Measurements from ENCODE around the gene HADHB.
"Not testable (repeated sequence)": the region's sequence is repeated elsewhere in the genome, so short reads cannot be mapped to it uniquely, and the experiment has no call there.

The HADHB gene

DNA sequence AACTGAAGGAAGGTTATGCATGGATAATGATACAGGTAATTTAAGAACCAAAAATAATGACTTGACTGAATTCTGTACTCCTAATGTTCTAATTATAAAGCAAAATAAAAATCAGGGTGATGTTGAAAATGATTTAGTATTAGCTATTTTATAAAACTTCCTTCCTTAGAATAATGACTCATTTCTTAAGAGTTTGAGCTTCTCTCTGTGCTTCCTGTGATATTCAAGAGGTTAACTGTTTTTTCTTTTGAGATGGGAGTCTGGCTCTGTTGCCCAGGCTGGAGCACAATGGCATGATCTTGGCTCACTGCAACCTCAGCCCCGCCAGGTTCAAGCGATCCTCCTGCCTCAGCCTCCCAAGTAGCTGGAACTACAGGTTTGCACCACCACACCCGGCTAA lies 15.1 kb upstream of the HADHB start:
- no peak for TF ChIP-seq POLR2A (IDR thresholded peaks at IDR 0.05; ENCODE audit: low read depth, low read length)
- FAIRE-seq (no peak), DNase-seq (ENCODE audit: insufficient read length, low spot score) (no peak)

DNA sequence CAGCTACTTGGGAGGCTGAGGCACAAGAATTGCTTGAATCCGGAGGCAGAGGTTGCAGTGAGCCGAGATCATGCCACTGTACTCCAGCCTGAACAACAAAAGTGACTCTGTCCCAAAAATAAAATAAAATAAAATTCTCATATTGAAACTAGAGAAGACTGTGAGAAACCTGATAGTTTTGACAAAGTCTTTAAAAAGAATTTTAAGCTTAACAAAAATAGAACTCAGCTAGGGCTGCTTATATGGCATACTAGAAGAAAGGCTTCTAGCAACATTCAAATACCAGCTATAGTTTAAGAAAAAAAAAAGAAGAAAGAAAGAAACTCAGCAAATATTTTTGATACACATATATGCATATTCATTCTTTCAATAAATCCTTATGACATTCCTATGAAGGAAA lies 13.9 kb upstream of the HADHB start:
- FAIRE-seq = no peak
- DNase-seq (ENCODE audit: insufficient read length, low spot score) = no peak
- TF ChIP-seq POLR2A (IDR thresholded peaks at IDR 0.05; ENCODE audit: low read depth, low read length) = no peak

DNA sequence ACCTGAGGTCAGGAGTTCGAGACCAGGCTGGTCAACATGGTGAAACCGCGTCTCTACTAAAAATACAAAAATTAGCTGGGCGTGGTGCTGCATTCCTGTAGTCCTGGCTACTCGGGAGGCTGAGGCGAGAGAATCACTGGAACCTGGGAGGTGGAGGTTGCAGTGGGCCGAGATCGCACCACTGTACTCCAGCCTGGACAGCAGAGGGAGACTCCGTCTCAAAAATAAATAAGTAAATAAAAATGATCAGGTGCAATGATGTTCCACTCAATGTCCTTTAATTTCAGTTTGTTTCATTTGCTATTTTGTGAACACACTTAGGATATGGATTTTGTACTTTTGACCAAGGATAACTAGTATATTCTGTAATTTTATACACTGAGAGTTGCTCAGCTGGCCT lies 9.7 kb upstream of the HADHB start:
- no peak for DNase-seq (ENCODE audit: insufficient read length, low spot score)
- TF ChIP-seq POLR2A (IDR thresholded peaks at IDR 0.05; ENCODE audit: low read depth, low read length) = no peak
- FAIRE-seq = no peak

DNA sequence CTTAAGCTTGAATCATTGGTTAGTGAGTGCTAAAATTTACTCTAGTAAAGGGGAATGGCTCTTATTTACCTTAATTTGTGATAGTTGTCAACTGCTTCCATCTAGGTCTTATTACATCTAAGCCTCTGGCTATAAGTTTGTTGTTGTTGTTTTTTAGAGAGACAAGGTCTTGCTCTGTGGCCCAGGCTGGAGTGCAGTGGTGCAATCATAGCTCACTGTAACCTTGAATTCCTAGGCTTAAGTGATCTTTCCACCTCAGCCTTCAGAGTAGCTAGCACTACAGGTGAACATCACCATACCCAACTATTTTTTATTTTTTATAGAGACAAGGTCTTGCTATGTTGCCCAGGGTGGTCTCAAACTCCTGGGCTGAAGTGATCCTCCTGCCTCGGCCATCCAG lies 6.9 kb upstream of the HADHB start:
- no peak for TF ChIP-seq POLR2A (IDR thresholded peaks at IDR 0.05; ENCODE audit: low read depth, low read length)
- no peak for DNase-seq (ENCODE audit: insufficient read length, low spot score)
- FAIRE-seq = no peak

DNA sequence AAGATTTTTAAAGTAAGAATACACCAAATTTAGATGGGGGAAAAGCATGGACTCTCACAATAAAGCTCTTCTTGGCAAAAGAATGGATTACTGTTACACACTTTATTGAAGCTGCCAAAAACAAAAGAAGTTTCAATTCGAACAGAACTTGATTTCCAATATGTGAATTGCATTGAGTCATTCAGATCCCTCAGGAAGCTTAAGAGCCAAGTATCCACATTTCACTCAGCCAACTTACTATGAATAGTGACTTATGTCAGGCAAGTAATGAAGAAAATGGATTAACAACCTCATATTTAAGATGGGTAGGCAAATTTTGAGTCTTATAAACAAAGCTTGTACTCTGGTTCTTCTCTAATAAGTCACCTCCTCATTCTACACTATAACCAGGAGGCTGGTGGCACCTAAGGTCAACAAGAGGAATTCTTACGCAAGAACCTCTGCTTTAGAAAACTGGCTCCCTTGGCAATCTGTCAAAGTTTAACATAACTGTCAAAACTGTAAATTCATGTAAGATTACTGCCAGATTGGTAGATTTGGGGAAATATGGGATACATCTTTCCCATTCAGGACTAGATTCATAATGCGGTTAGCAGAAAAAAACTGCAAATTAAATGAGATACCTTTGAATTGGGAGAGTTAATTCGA lies 6.3 kb upstream of the HADHB start:
- no peak for FAIRE-seq
- TF ChIP-seq POLR2A (IDR thresholded peaks at IDR 0.05; ENCODE audit: low read depth, low read length) = no peak
- DNase-seq (ENCODE audit: insufficient read length, low spot score) = no peak

DNA sequence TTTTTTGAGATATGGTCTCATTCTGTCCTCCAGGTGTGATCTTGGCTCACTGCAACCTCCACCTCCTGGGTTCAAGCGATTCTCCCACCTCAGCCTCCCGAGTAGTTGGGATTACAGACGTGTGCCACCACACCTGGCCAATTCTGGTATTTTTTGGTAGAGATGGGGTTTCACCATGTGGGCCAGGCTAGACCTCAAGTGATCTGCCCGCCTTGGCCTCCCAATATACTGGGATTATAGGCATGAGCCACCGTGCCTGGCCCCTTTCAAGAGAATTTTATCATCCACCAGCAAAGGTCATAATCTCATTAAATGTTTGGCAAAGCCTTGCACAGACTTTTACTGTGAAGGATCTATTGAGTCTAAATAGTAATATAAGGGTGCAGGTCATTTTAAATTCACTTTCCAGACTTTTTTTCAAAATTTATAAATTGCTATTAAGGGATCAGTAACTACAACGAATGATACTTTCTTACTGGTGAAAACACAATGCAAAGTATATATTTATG lies 2.8 kb upstream of the HADHB start:
- FAIRE-seq (no peak), DNase-seq (ENCODE audit: insufficient read length, low spot score) (no peak)

DNA sequence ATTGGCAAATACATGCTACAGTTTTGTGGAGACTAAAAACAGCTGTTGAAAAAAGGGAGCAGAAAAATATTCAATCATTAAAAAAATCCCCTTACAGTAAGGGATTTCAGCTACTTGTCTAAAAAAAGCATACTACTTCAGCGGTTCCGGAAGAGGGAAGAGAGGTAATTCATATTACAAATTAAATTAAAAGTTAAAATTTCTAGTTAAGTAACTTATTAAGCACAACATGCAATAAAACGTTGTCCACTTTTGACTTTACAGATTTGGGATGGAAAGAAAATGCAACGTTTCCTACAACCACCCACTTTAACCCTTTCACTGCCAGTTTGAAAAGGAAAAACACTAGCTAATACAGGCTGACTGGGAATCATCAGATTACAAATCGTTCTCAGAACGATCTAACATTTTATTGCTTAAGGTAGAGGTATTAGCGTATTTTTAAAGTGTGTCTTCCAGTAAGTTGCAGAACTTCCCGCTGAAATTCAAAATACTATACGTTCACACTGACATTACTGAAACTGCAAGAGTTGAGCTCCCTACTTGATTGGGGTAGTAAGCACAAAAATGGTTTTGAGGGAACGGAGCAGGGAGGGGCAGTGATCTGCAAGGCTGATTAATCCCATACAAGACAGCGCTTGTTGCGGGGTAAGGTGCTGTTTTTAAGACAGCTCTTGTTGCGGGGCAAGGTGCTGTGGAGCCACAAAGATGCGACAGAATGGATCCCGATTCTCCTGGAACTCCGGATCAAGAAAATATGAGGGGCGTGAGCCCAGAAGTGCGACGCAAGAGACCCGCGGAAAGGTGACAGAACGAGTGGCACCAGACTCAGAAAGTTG lies 1.1 kb upstream of the HADHB start:
- TF ChIP-seq POLR2A (IDR thresholded peaks at IDR 0.05; ENCODE audit: low read depth, low read length) = no peak
- DNase-seq (ENCODE audit: insufficient read length, low spot score) (no peak), FAIRE-seq (no peak)

More for the DNA sequence above, 2.8 kb upstream of the HADHB start:
- no peak for TF ChIP-seq POLR2A (IDR thresholded peaks at IDR 0.05; ENCODE audit: low read depth, low read length)

DNA sequence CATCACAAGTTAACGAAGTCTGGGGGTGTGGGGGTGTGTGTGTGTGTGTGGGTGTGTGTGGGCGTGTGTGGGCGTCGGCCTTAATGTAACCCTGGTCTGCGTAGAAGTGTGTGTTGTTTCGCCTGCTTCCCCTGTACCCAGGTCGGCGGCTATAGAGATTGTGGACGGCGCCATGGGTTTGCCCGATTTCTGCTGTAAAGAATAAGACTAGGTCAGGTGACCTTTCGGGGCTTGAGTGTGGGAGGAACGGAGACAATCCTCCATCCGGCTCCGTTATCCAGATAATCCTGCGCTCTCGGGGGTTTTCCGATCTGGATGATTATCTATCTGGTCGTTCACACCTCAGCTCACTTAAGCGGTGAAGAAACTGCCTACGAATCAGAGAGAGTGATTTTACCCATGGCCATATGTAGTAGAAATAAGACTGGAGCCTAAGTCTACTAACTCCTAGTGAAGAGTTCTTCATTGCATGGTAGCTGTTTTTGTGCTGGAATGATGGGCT lies 543 bp downstream of the HADHB start:
- TF ChIP-seq POLR2A (IDR thresholded peaks at IDR 0.05; ENCODE audit: low read depth, low read length) = no peak
- FAIRE-seq = no peak
- DNase-seq (ENCODE audit: insufficient read length, low spot score) = no peak

DNA sequence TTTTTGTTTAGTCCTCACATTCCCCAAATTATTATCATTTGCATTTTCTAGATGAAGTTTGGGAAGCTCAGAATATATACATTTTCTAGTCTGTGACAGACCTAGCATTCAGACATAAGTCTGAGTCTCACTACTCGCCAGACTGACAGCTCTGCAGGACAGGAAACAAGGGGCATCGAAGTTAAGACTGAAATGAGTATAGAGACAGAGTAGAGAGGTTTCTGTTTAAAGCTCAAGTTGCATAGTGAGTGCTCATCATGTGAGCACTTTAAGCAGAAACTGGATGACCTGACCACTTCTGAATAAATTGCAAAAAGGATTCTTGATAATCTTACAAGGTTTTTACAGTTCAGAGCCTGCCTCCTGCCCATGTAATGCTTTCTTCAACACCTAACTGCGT lies 1.1 kb downstream of the HADHB start:
- FAIRE-seq (no peak), DNase-seq (ENCODE audit: insufficient read length, low spot score) (no peak)
- no peak for TF ChIP-seq POLR2A (IDR thresholded peaks at IDR 0.05; ENCODE audit: low read depth, low read length)

DNA sequence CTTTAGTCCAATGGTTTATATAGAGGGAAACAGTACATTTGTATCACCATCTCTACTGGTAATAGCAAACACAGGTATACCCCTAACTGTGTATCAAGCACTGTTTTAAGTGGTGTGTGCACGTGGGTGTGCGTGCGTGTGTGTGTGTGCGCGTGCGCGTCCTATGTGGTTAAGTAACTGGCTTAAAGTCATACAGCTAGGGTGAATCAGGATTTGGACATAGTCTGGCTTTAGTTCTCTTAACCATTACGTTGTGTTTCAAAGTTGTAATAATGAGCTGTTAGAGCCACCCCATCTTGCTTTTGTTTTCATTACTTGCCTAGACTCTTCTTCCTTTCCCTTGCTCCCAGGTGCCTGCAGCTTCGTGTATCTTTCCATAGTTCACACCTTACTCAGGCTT lies 2.1 kb downstream of the HADHB start:
- DNase-seq (ENCODE audit: insufficient read length, low spot score) (no peak), FAIRE-seq (no peak)
- no peak for TF ChIP-seq POLR2A (IDR thresholded peaks at IDR 0.05; ENCODE audit: low read depth, low read length)

DNA sequence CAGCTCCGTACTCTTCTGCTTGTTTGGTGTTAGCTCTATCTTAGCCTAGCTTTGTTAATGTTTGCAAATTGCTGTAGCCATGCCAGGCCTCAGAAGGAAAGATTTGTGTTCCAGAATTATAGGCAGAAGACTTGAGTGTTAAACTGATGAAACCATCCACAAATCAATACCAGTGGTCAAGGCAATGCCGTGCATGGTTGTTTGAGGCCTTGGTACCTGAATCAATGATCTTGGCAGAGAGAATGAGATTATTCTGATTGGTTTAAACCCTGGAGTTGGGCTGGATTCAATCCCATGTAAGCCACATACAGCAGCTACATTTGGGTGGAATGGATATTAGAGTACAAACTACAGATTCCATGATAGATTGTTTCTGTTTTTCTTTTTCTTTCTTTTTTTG lies 4.9 kb downstream of the HADHB start:
- DNase-seq (ENCODE audit: insufficient read length, low spot score) (no peak), FAIRE-seq (no peak)
- no peak for TF ChIP-seq POLR2A (IDR thresholded peaks at IDR 0.05; ENCODE audit: low read depth, low read length)

DNA sequence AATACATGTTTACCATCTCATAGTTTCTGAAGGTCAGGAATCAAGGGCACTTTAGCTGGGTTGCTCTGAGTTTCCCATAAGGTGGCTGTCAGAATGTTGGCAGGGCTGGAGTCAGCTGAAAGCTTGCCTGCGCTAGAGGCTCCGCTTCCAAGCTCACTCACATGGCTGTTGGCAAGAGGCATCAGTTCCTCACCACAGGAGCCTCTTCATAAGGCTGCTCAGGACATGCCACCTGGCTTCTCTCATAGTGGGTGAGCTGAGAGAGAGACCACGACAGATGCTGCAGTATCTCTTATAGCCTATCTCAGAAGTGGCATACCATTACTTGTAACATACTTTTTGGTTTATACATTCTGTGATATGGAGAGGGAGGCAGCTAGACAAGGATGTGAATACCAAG lies 7.2 kb downstream of the HADHB start:
- DNase-seq (ENCODE audit: insufficient read length, low spot score) = no peak
- FAIRE-seq = peak; percentile 33
- TF ChIP-seq POLR2A (IDR thresholded peaks at IDR 0.05; ENCODE audit: low read depth, low read length) = no peak

DNA sequence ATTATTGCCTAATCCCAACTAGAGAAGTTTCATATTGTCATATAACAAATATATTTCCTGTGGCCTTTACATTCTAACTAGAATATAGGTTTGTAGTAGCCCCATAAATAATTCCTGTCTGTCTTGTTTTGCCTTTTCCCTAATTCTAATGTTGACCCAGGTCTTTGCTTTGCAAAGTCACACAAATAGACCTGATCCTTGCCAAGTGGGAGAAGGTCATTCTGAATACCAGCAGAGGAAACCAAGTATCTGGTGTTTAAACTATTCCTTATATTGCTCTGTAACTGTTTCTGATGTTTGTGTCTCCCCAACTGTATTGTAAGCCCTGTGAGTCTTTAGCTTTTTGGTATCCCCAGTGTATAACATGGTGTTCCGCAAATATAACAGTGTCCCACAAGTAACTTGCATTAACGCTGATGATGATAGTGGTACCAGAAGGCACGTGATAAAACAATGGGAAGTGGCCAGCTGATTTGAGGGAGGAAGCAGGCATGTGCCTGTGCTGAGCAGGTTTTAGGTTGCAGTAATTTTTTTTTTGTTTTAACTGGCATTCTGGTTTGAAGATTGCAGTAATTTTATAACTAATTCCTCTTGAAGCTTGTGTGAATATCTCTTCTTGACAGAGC lies 11.1 kb downstream of the HADHB start:
- FAIRE-seq = no peak
- TF ChIP-seq POLR2A (IDR thresholded peaks at IDR 0.05; ENCODE audit: low read depth, low read length) = no peak

DNA sequence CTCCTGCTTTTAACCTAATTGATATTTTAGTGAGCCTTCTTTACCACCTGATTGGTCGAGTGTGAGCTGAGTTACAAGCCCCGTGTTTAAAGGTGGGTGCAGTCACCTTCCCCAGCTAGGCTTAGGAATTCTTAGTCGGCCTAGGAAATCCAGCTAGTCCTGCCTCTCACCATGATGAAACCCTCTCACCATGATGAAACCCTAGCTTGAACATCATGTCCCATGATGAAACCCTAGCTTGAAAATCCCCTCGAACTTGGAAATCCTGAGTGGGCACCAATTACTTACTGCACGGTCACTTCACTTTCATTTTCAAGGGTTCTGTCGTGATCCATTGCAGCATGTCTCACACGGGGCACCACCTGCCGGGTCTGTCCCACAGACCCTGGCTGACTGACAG lies 14.1 kb downstream of the HADHB start:
- DNase-seq (ENCODE audit: insufficient read length, low spot score); FAIRE-seq: not testable (repeated sequence)

More for the DNA sequence above, 11.1 kb downstream of the HADHB start:
- DNase-seq (ENCODE audit: insufficient read length, low spot score) = no peak
